ENCODE measurements around the gene RASGEF1C.
A peak's percentile ranks its signal among the peaks of the same experiment; 100 is the strongest.

RASGEF1C gene

DNA sequence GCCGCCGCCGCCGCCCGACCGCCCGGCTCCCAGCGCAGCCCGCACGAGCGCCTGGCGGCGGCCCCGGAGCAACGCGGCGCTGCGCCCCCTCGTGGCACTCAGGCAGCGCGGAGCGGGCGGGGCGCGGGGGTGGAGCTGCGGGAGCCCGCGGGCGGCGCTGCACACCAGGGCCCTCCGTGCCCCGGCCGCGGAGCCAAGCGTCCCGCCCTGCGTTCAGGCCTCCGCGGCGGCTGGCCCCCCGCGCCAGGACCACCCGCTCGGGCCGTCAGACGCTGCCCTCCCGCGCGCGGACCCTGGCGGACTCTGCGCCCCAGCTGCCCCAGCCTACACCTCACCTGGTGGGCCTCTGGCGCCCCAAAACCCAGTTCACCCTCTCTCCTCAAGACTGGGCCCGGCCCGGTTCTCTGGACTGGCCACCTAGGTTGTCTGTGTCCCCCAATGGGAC, at the start of gene RASGEF1C:
Gene RASGEF1C (minus strand): TSS at position 75 of the 445 bp plus-strand sequence. CDS start 71,159 bp downstream, outside the sequence.
- DNase-seq: peak; percentile 45

DNA sequence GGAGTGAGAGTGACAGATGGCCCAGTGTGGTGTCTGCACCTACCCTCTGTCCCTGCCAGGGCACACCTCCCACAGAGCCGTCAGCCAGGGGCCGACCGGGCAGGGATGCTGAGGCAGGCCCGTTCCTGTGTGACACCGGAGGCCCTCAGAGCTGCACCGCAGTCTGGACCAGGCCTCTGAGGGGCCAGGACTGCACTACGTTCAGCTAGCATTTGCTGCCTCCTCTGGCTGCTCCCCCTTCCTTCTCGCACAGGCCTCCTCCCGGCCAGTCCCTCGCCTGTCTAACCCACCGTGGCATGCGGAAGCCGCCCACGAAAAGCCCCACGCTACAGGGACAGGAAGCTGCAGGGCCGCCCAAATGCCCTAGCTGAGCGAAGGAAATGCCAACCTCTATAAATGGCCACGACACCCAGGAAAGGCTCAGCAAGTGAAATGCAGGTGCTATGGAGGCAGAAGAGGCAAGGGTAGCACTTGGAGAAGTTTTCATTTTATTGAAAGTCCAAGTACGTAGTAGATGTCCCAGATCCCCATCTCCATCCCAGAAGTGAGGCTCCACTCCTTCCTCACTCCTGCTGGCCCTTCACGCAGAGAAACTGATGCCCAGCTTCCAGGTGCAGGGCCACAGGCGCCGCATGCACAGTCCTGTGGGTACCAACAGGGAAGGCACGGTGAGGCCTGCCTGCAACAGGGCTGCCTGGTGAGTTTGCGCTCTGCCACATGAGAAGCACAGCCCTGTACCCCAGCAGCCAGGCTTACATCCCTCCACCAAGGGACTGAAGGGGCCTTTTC, 44.2 kb upstream of the RASGEF1C start:
- no peak for DNase-seq

DNA sequence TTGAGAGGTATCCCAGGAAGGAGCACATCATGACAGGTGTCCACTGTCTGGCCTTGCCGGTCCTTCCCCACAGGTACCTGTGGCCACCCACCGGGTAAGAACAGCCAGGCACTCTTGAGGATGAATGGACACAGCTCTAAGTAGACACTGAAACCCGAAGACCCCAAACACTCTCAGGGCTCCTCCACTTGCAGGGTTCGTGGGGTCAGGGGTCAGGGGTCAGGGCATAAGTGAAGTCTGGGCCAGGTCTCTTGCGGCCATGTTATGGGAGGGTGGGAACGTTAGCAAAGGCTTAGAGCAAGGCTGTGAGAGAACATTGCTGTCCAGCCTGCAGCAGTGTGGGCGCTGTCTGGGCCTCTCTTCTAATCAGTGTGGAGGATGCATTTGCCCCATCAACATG, 42.9 kb upstream of the RASGEF1C start:
- no peak for DNase-seq

DNA sequence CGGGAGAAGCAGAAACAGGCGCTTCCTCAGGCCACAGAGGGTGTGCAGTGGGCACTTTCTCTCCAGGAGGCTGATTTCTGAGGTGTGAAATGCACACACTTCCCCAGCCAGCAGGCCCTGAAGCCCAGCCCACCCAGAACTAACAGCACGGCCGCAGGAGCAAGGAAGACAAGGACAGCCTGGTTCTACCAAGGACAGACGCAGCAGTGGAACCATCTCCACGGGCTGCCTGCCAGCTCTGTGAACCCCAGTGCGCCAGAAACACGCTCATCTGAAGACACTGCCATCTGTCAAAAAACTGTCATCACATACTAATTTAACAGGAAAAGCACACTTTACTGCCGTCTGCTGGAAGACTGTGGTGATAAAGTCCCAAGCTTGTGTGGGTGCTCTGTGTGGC, 42.1 kb upstream of the RASGEF1C start:
- DNase-seq: no peak

DNA sequence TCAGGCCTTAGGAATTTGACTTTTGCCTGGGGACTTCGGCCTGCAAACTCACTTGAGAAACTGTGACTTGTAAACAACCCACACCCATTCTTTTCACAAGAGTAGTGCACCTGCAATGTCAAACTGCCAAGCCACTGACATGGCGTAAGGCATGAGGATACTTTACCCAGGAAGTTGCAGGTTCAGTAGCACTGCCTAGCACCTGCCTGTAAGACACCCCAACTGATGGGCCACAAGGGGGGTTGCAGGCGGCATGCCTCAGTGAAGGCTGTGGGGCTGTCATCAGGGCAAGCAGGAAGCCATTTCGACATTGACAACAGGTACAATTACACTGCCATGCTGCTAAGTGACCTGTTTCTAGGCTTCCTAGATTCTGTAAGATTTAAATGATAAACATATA, 41.3 kb upstream of the RASGEF1C start:
- DNase-seq: no peak

DNA sequence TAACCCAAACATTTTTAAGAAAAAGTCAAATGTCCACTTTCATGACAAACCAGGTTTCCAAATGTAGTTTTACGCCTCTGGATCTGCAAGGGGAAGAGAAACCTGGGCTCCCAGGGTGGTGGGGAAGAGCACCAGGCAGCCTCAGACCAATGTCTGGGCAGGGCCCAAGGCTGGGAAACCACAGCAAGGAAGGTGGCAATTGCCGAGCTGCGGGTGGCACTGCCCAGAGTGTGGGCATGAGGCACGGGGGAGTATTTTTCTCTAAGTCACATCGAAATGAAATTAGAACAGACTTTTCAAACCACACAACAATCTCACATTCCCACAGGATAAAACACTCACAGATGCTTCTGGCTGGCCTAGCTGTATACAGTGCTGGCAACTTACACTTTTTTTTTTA, 32.6 kb upstream of the RASGEF1C start:
- DNase-seq: no peak

DNA sequence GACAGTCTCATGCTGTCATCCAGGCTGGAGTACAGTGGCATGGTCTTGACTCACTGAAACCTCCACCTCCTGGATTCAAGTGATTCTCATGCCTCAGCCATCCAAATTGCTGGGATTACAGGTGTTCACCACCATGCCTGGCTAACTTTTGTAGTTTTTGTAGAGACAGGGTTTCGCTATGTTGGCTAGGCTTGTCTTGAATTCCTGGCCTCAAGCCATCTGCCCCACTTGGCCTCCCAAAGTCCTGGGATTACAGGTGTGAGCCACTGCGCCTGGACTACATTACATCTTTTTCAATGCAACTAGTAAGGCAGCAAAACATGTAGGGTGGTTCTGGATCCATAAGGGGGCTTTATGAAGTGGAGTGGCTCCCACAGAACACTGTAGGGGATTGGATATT, 29.6 kb upstream of the RASGEF1C start:
- no peak for DNase-seq

DNA sequence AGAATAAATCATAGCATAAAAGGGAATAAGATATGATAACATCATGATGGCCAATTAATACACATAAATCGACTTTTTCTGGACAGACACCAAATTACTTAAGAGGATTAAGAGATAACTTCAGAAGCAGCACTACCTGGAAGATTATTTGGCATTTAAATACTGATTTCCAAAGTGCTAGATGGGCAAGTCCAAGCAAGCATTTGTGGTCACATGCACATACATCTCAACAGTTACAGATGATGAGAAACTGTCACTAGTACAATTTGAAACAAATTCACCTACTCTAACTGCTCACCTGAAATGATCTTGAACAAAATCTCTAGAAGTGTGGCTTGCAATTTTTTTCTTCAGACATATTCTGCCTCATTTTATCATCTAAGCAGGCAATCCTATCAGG, 26.8 kb upstream of the RASGEF1C start:
- no peak for DNase-seq

DNA sequence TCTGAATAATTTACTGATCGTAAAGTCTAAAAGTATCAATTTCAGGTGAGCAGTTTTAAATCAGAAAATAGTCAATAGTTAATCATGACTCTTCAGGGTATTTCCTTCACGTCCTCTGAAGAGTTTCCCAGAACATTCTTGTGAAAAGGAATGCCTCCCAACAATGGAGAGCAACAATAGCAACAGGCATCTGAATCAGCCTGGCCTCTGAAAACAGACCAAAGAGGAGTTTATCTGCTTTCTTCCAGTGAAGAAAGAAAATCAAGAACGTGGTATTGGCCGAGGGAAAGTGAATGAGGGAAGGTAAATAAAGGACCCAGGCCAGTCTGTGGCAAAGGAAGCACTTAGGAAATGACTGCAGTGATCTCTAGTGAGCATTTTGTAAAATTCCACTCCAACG, 26.1 kb upstream of the RASGEF1C start:
- DNase-seq: no peak

DNA sequence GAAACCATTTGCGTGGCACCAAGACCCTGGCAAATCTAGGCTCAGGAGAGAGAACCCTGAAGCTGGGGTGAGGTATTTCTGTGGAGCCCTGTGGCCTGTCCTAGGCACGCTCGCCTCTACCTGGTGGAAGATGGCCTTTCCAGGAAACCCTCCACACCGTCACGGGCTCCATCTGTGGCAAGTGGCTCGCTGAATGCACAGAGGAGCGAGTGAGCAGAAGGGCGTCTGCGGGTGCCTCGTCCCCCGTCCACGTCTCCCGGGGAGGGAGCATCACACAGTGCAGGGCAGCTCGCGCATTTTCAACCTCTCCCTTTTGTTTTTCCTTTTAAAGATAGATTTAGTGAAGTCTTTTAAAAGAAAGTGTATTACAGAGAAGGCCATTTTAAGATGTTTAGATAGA, 25.3 kb upstream of the RASGEF1C start:
- DNase-seq: no peak

DNA sequence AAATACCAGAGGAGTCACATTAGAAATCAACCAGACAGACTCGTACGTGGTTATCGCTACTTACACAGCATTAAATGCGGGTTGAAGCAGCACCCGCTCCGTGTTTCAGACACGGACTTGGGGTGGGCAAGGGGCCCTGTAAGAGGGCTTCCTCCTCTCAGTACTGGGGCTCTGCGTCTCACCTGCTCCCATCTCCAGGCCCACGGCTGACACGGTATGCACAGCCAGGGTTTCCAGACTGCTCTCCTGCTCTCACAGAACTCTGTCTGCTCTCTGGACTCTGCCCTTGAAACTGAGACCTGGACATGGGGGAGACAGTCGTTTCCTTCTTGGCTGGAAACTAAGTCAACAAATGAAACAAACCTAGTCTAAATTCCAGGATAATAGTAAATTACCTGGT, 24.7 kb upstream of the RASGEF1C start:
- DNase-seq: no peak

DNA sequence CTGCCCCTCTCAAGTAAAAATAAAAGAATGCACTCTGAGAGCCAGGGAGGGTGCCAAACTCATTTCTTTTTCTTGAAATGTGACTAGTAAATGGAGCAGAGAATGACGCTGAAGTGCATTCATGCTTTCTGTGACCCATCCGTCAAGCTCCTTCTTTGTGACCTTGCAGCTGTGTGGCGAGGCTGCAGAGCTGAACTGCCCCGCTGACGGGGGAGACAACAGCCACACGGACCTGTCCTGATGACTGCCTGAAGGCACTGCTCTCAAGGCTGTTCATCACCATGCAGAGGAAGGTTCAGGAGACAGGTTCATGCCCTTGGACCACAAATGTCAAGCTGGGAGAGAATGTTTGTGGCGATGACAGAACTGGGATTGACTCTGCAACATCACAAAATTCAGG, 21.0 kb upstream of the RASGEF1C start:
- no peak for DNase-seq

DNA sequence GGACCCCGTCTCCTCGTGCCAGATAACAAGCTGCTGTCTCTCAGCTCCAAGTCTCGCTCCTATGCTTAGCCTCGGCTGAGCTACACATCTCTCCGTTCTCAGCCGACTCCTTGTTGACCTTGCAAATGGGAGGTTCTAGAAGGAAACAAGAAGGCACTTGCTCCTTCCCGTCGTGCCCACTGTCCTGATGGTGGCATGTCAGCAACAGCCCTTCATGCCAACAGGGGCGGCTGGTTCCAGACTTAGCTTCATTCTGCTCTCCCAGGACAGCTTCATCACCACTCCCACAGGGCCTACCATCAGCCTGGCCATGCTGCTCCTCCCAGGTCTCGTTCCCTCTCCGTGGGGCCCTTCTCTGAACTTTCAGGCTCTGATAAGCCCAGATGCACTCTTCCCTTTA, 13.0 kb upstream of the RASGEF1C start:
- DNase-seq: no peak

DNA sequence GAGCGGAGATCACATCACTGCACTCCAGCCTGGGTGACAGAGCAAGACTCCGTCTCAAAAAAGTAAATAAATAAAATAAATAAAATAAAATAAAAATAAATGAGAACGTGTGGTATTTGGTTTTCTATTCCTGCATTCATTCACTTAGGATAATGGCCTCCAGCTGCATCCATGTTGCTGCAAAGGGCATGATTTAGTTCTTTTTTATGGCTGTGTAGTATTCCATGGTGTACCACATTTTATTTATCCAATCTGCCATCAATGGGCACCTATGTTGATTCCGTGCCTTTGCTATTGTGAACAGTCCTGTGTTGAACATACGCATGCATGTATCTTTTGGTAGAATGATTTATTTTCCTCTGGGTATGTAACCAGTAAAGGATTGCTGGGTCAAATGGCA, 8.8 kb upstream of the RASGEF1C start:
- no peak for DNase-seq

DNA sequence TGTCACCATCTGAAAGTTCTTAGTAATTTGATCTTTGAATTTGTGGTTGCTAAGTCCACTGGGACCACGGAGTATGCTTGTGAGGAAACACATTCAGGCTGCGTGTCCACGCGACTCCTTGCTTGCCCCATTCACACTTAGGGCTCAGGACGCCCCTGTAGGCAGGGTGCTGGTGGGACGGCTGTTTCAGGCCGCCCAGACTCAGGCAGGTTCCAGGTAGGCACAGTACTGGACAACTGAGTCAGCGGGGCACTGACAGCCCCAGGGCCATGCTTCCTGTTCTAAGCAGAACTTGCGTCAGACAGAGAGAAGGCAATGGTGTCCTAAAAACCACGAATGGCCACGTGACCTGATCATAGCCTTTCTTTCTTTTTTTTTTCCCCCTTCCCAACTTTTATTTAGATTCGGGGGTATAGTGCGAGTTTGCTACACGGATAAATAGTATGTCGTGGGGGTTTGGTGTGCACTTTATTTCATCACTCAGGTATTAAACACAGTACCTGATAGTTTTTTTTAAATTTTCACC, 7.7 kb upstream of the RASGEF1C start:
- DNase-seq: no peak

DNA sequence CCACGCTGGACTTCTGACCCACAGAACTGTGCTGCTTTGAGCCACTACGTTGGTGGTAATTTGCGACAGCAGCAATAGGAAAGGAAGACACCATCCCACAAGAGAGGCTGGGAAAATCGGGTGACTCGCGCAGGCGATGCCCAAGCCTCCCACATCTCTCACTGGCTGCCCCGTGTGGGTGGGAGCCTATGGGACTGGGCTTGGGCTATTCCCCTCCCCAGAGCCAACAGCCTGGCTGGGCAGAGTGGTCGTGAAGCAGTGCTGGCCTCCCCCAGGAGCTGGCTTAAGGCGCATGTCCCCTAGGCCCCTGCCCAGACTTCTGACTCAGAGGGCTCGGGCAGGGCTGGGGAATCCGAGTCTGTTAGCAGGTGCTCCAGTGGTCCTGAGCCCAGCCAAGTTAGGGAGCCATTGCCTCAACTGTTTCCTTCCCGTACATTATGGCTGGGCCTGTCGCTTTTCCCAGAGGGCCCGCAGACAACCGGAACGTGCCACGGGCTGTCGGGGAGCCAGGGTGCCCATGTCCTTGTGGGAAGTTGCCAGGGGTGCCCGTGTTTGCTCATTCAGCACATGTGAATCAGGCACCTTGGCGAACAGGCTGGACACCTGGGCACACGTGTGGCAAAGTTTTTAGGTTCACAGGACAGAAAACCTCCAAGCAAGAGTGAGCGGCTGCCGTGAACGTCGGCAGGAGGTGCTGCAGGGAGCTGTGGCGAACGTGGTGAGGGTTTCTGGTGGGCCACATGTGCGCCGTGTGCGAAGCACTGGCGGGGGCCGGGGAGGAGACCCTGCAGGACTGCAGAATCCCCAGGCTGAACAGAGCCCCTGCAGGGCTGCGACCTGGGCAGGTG, 7.0 kb upstream of the RASGEF1C start:
- no peak for DNase-seq

DNA sequence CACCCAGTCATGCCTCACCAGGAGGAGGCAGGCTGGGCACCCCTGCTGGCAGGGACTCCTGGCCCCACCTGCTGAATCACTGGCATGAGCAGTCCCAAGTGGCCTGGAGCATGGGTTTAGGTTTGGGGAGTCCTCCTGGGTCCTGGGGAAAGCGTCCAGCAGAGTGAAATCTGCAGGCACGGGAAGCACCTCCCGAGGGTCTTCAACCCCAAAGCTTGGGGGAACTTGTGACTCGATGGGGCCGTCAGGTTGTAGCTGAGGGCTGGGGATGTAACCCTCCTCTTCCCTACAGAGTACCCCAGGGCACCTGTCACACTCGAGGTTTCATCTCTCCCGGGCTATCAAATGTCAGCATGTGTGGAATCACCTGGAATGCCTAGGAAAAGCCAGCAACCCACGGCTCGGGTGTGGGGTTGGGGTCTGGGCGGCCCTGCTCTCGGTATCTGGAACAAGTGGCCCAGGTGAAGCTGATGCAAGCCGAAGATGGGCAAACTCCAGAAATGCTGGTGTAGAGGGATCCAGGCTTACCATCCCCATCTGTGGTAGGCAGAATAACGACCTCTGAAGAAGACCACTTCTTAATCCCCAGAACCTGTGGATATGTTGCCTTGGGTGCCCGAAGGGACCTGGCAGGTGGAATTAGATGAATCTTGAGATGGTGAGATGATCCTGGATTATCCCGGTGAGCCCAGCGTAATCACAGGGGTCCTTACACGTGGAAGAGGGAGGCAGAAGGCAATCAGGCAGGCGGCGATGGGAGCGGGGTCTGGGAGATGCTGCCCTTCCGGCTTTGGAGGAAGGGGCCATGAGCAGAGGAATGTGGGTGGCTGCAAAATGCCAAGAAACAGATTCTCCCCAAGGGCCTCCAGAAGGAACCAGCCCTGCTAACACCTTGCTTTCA, 6.1 kb upstream of the RASGEF1C start:
- DNase-seq: no peak

DNA sequence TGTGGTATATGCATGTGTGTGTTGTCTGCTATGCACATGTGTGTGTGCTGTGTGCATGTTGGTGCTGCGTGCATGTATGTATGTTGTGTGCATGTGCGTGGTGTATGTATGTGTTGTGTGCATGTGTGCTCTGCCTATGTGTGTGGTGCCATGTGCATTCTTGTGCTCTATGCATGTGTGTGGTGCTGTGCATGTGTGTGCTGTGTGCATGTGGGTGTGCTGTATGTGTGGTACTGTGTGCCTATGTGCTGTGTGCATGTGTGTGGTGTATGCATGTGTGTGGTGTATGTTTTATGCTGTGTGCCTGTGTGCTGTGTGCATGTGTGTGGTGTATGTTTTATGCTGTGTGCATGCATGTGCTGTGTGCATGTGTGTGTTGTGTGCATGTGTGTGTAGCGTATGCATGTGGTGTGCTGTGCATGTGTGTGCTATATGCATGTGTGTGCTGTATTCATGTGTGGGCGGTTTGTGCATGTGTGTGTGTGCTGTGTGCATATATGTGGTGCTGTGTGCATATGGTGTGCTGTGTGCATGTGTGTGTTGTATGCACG, 4.7 kb upstream of the RASGEF1C start:
- DNase-seq: no peak

DNA sequence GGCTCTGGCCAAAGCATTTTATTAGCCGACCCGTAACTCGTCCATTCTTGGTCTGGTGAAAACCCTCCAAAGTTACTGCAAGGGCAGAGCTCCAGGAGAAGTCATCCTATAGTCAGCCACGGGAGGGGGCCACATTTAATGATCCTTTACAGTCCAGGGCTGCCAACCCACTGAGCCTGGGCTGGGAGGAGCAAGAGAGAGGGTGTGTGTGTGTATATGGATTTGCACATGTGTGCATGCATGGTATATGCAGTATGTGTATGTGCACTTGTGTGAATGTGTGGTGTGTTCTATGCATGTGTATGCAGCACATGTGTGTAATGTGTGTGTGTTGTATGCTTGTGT, 4.2 kb upstream of the RASGEF1C start:
- DNase-seq: no peak

DNA sequence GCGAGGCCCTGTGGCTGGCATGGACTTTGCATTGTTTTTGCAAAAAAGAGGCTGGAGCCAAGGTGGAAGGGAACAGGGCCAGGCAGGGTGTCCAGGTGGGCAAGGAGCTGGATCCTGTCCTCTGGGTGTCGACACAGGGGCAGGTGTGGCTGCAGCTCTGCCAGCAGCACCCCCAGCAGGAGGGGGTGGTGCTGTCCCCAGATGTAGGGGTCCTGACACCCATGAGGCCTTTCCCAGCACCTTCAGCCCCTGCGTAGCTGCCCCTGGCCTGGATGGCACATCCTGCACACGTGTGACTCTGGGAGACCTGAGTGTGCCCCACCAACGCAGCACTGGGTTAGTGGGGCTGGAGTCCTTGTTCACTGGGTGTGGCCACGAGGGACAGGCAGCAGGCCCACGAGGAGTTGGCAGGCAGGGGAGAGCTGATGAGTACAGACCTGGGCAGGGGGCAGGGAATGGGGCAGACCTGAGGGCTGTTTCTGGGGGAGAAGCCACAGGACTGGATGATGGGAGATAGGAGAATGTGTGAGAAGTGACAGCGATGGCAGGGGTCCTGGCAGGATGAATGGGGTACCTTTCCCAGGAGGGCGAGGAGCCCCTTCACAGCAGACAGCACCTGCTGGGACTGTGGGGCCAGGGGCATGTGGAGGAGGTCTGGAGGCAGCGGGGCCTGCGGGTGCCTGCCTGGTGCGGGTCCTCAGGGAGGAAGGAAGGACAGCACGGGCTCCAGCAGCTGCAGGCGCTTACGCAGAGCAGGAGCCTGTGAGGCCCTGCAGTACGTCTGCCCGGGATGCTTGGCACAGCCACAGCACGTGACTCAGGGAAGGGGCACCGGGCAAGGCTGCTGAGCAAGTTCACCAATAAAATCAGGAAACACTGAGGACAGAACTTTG, 3.6 kb upstream of the RASGEF1C start:
- DNase-seq: no peak

DNA sequence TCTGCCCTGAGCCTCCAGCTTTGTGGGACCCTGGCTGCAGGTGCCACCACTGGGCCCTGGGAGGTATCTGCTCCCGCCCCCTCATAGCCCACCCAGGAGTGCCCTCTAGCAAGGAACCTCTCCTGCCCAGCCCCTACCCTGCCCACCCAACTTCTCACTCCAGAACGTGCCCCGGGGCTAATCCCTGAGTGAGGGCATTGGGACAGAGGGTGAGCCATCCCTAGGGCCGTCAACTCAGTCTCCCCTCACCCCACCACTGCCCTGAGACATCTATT, 2.7 kb upstream of the RASGEF1C start:
- no peak for DNase-seq
